Stimulated activated CD8-positive, alpha-beta memory T cell treated with anti-CD3 and anti-CD28 coated beads, Interleukin-15, amount 100 ng/mL, for 24 hours (primary cell): ENCODE measurements around the gene TACC2.

Source experiments
- DNase-seq: peaks from one replicate; pipeline ENCODE4 v3.0.0-alpha.2; 2020; ENCODE audit warnings: low read depth

Gene TACC2

DNA sequence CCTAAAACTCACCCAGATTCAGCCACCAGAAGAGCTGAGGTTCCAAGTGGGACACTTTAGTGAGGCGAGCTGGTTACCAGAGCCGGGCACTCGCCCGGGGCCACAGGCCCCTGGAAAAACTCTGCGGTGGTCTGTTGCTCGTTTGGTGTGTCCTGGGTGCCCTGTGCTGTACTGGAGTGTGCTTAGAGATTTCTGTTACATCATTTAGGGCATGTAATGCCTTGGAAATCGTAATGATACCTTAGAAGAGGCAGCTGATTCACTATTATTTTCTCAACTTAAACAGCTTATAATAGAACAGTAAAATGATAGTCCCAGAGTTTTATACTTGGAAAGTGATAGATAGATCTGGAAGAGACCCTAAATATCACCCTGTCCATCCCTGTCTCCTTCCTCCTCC is 233.7 kb downstream of the TACC2 start:
- DNase-seq: no peak

- no peak for DNase-seq
Observed at GRCh38 chr10:122224159-122224558, 235.2 kb downstream of the TACC2 start.

GRCh38 chr10:122225330-122225729 is 236.4 kb downstream of the TACC2 start:
- no peak for DNase-seq

DNA sequence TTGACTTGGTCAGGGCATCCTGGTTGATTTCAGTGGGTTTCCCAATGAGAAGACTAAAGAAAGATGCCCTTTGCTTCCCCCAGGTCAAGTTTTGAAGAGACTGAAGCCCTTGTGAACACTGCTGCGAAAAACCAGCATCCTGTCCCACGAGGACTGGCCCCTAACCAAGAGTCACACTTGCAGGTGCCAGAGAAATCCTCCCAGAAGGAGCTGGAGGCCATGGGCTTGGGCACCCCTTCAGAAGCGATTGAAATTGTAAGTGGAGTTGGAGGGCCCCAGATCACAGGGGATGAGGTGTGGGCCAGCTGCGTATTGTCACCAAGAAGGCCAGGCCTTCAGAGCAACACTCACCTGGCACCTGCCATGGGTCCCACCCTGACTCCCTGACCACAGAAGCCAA is 238.8 kb downstream of the TACC2 start:
- DNase-seq: no peak

DNA sequence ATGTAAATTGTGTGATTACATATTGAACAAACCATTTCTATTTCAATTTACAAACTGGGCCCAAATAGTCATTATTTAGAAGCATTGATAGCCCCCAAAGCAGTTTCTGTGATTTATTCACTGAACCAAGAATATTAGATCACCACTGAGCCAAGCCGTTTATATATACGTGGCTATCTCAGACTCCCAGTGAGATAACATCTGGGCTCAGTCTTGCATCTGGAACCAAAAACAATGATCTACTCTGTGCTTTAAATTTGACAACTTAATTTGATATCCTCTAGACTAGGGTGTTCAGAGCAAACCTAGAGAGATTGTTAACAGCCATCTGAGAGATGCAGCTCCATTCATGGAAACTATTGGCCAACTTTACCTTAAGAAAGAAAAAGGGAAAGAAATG is 240.7 kb downstream of the TACC2 start:
- DNase-seq: no peak

DNA sequence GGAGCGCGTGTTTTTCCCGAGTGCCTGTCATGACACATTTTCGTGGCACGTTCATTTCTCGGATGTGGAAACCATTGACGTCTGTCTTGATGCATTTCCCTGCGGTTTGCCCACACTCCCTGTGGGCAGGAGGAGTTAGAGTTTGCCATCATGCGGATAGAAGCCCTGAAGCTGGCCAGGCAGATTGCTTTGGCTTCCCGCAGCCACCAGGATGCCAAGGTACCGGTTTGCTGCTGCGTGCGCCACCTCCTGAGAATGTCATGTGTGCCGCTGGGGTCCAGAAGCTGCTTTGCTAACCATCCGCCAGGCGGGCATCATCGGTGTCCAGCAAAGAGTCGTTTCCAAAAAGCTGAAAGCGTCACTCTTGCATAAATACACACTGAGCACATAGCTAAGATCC is 241.3 kb downstream of the TACC2 start:
- DNase-seq: no peak

GRCh38 chr10:122232769-122233168 is 243.8 kb downstream of the TACC2 start:
- no peak for DNase-seq

GRCh38 chr10:122233857-122234348 is 244.9 kb downstream of the TACC2 start:
- no peak for DNase-seq

DNA sequence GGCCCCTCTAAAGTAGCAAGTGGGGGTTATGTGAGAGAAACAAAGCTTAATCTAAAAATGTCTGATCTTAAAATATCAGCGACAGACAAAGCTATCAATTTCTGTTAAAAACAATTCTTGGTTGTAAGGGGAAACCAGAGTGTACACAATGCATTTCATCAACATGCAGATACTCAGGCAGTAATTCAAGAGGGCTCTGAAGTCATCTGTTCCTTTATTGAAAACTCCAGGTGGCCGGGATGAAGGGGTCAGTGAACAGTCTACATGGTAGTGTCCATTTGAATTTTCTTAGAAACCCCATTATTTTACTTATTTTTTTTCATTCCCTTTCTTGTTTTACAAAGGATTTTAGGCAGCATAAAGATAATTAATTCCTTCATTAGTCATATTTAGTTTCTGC is 245.5 kb downstream of the TACC2 start:
- DNase-seq: no peak

DNA sequence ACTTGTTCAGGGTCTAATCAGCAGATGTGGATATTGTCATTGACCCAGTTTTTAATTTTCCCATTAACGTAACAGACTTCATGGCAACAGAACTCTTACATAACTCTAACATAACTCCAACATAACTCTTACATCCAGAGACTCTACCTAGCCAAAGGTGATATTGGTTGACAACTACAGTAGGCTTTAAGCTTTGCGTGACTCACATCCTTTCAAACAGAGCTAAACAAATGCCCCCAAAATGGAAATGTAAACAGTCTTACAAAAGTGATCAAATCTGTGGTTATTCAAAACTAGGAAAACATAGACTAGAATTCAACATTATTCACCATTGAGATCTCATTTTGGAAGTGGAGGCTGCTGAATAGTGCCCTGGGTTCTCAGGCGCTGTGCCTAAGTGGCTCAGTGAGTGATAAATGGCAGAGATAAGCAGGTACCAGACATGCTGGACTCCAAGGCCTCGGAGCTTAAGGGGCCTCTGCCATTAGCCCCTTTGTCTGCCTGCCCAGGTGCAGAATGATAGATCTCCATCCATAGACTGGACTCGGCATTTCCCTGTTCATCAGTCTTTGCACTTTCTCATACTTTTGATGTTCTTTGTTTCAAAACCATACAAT is 247.8 kb downstream of the TACC2 start:
- DNase-seq: no peak

DNA sequence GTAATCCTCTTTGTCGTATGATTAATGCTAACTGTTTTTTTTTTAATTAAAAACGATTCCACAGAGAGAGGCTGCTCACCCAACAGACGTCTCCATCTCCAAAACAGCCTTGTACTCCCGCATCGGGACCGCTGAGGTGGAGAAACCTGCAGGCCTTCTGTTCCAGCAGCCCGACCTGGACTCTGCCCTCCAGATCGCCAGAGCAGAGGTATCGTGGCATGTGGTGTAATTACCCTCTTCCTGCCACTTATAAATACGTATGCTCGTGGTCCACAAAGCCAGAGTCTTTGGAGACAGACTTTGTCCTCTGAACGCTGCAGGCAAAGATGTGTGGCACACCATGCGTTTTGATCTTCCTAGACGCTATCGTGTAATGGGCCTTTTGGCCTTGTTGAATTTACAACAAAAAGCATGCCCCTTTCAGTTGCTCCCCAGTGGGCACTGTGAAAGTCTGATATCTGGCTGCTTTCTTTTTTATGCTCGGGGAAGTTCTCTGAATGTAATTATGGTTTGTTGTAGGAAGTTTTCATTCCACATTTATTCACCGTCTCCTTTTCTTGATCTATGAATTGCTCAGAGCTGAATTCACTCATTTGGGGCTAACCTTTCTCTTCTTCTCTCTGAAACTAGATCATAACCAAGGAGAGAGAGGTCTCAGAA is 248.5 kb downstream of the TACC2 start:
- no peak for DNase-seq

DNA sequence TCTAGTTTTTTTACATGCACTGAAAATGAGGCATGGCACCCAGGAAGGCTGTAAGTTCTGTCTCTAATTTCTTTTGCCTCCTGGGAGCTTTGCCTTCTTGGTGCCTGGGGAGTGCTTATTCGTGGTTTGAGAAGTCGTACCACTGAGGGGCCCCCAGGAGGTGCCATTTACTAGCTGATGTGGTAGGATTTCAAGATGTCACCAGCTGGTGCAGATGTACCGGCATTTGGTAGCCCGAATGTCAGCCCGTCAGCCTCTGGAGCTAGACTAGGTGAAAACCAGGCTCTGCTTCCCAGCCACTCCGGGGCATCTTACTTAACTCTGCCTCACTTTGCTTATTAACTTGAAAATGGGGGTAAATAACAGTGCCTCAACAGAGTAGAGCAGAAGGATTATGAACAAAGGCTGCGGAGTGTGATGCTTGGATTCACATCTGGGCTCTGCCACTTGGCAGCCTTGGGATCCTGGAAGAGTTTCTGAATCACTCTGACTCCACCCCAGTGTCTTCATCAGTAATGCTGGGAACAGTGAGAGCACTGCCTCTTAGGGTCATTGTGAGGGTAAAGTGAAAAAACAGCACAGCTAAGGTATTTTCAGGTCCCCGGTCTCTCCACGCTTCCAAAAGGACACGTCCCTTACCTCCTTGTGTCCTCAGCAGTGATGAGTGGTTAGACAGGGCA is 250.8 kb downstream of the TACC2 start:
- DNase-seq: no peak

- DNase-seq: no peak
Observed at GRCh38 chr10:122240401-122240800, 251.4 kb downstream of the TACC2 start.

DNA sequence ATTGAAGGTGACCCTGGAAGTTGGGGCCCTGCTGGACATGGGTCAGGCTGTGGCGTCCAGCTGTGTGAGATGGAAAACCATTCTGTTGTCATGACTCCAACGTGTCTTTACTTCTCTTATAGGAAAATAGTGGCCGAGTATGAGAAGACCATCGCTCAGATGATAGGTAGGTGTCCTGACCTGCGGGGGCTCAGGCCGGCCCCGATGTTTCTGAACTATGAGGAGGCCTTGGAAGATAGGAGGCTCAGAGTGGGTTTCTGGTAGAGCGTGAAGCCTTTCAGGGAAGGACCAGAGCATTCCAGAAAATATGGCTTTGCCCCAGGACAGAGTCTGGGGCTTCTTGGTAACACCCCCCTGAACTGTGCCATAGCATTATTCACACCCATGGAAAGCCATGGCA is 252.9 kb downstream of the TACC2 start:
- DNase-seq: no peak

DNA sequence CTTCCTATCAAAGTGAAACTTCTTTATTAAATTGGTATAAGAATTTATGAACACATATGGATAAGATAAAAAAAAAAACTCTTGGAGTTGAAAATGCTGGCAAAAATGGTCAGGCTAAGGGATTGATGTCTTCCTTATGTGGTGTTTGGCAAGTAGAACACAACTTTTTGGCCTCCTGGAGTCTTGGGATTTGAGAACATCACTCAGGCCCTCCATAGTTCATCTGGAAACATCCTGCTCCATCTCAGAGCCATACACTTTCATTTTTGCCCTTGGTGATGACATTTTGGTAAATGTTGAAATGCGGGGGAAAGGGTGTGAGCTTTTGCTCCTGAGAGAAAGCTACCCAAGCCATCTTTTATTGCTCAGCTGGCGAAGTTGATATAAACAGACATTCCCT is 254.6 kb downstream of the TACC2 start:
- no peak for DNase-seq

- no peak for DNase-seq
Observed at GRCh38 chr10:122244001-122244975, 255.3 kb downstream of the TACC2 start.

- no peak for DNase-seq
Observed at GRCh38 chr10:122245136-122245535, 256.2 kb downstream of the TACC2 start.

GRCh38 chr10:122245897-122246296 is 256.9 kb downstream of the TACC2 start:
- no peak for DNase-seq

DNA sequence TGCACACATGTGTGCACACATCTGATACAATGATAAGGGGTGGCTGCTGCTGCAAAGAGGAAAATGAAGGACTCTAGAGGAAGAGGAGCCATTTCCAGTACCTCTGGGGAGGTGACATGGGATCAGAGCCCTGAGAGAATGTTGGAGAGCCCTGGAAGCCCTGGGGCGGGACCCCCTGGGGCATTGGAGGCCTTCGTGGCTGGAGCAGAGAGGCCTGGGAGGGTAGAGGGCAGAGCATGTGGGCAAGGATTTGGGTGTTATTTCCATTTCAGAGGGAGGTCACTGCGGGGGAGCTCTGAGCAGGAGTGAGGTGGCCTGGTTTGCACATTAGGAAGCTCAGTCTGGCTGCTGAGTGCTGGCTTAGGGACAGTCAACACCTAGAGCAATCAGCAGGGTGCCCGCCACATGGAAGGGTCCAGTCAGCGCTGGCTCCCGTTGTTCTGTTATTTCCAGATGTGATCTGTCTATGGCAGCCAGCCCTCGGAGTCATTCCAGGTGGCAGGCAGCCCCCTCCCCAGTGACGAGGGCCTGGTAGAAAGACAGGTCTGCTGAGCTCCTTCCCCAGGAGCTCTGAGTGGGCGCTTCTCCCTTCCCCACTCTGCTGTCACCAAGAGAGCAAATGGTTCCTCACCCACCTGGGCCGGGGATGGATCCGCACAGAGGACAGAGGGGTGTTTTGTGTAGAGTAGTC is 258.0 kb downstream of the TACC2 start:
- no peak for DNase-seq

DNA sequence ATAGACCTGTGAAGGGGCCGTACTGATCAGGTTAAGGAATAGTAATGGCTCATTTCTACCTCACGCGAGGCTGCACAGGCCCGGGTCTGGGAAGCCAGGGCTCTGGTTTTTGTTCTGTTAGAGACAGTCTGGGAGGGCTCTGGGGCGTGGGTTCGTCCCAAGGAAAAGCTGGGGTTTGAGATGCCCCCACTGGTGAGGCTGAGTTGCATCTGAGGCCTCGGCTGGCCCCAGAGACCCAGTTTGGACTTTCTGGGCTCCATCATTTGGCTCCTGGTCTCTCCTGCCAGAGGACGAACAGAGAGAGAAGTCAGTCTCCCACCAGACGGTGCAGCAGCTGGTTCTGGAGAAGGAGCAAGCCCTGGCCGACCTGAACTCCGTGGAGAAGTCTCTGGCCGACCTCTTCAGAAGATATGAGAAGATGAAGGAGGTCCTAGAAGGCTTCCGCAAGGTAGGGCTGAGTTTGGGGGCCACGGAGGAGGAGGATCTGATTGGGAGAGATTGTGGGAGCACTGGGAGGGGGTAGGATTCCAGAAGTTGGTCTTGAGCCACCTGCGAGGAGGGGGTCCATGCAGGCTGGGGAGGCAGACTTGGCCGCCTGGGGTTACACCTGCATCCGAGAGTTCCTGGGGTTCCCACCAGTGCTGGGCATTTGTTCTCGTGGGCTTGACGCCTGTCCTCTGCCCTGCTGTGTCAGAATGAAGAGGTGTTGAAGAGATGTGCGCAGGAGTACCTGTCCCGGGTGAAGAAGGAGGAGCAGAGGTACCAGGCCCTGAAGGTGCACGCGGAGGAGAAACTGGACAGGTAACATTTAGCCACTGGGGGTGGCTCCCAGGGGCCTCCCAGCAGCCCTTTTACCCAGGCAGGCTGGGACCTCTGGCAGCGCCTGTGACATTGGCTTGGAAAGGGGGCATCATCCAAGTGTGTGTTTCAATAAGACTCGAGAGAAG is 259.7 kb downstream of the TACC2 start:
- DNase-seq: no peak
